ENCODE results near the gene MFSD1.

The MFSD1 gene

DNA sequence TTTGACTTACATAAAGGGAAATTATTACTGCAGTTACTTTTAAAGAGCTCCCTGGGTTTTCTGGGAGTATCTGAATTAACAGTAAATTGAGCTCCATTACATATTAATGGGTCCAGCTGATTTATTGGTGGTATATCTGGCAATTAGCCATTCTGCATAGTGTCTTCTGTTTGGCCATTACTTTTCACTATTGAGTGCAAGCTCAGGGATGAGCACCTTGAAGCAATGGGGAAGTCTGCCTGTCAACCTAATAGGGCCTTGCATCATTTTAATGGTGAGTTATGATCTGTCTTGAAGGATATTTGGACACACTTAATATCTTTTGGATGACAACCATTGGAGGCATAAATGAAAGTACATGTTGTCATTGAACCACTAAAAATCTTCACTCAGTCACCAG is 73.8 kb downstream of the MFSD1 start:
- TF ChIP-seq, protein P1, sequence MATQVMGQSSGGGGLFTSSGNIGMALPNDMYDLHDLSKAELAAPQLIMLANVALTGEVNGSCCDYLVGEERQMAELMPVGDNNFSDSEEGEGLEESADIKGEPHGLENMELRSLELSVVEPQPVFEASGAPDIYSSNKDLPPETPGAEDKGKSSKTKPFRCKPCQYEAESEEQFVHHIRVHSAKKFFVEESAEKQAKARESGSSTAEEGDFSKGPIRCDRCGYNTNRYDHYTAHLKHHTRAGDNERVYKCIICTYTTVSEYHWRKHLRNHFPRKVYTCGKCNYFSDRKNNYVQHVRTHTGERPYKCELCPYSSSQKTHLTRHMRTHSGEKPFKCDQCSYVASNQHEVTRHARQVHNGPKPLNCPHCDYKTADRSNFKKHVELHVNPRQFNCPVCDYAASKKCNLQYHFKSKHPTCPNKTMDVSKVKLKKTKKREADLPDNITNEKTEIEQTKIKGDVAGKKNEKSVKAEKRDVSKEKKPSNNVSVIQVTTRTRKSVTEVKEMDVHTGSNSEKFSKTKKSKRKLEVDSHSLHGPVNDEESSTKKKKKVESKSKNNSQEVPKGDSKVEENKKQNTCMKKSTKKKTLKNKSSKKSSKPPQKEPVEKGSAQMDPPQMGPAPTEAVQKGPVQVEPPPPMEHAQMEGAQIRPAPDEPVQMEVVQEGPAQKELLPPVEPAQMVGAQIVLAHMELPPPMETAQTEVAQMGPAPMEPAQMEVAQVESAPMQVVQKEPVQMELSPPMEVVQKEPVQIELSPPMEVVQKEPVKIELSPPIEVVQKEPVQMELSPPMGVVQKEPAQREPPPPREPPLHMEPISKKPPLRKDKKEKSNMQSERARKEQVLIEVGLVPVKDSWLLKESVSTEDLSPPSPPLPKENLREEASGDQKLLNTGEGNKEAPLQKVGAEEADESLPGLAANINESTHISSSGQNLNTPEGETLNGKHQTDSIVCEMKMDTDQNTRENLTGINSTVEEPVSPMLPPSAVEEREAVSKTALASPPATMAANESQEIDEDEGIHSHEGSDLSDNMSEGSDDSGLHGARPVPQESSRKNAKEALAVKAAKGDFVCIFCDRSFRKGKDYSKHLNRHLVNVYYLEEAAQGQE (IDR thresholded peaks at IDR 0.05; ENCODE audit: insufficient read depth in 1 of 2, low read depth in 2 of 2, low read length in 2 of 2): no peak
- TF ChIP-seq SIN3A (IDR thresholded peaks at IDR 0.05; ENCODE audit: borderline replicate concordance, insufficient read depth, low read length) (no peak), FOXP2 (optimal IDR thresholded peaks at IDR 0.05; ENCODE audit: borderline replicate concordance, extremely low read depth, extremely low read length, insufficient read depth) (no peak), TAF1 (IDR thresholded peaks at IDR 0.05; ENCODE audit: borderline replicate concordance, insufficient read depth, low read length) (no peak), POLR2AphosphoS5 (IDR thresholded peaks at IDR 0.05; ENCODE audit: low read depth, low read length) (no peak)
